Superior temporal gyrus (tissue), 1 donor: ENCODE results near the gene HPS6.
"Not testable (repeated sequence)": the region's sequence is repeated elsewhere in the genome, so short reads cannot be mapped to it uniquely, and the experiment has no call there.

Experiments
- DNase-seq: peaks from one replicate; pipeline ENCODE4 v3.0.0-alpha.2; 2016; ENCODE audit errors: extremely low spot score

Gene HPS6

GRCh38 chr10:102064868-102065560, at the start of gene HPS6:
Gene HPS6 (plus strand): TSS chr10:102065349. CDS start chr10:102065475, 126 bp downstream.
- peak; percentile 81 for DNase-seq

DNA sequence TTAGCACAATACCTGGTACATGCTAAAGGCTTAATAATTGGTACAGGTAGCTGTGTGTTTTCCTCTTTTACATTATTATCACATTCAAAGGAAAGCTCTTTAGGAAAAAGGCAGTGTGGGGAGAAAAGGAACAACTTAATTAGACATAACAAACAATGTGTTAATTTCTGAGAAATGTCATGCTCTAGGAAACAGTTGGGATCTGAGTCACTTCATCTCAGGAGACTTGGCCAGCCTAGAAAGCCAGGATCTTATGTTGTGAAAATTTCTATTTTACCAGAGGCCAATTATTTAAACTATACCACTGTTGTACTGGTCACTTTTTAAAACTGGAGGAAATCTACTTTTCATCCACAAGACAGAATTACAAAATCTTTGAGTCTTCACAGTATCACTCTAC, 48.7 kb upstream of the HPS6 start:
- no peak for DNase-seq

DNA sequence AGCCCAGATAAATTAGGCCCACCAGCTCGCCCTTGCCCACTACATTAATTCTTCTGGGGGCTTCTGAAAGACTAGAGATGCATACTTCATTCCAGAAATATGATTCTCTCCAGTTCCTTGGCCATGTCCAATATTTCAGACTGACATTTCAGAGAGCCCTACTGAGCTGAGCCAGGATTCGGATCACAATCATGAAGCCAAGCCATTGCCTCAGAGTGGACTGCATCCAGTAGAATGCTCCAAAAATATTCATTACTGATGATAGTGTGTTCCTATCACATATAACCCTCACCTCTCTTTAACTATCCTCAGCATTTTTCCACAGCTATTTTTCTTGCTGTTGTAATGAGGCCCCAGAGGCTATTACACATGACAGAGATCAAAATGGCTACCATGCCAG, 47.9 kb upstream of the HPS6 start:
- no peak for DNase-seq

DNA sequence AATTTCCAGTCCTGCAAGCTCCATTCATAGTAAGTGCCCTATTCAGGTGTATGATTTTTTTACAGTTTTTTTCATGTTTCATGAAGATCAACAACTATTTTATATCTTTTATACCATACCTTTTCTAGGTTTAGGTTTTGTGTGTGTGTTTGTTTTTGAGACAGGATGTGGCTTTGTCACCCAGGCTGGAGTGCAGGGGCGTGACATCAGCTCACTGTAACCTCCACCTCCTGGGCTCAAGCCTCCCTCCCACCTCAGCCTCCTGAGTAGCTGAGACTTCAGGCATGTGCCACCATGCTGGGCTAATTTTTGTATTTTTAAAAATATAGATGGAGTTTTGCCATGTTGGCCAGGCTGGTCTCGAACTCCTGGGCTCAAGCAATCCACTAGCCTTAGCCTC, 44.2 kb upstream of the HPS6 start:
- no peak for DNase-seq

- no peak for DNase-seq
These were observed 40.4 kb upstream of the HPS6 start for GRCh38 chr10:102024799-102025198.

DNA sequence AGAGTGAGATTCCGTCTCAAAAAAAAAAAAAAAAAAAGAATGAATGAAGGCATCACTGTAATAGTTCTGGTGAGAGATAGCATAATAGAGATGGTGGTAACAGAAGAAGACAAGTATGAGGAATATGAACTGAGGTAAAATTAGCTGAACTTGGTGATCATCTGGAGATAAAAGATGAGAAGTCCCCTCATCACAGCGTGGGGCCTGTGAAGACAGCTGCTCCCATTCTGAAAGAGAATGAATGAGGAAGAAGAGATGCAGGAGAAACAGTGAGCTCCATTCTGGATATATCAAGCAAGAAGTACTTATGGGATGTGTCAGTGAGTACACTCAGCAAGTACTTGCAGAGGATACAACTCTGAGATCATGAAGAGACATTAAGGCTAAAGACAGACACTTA, 37.9 kb upstream of the HPS6 start:
- no peak for DNase-seq

DNA sequence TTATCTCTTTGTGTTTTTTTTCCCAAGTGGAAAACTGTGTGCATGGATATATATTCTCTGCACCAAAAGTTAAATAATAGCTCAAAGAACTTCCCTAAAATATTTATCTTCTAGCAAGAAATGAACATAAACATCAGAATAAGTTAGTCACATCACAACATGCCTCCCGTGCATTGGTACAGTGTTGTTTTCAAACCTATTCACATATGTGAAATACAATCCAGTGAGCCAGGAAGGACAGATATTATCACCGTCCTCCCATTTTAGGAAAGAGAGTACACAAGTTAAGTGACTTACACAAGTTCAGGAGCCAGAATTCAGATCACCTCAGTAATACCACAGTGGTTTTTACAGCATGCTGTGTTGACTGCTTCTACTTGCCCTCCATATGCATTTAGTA, 31.4 kb upstream of the HPS6 start:
- no peak for DNase-seq

- not testable (repeated sequence) for DNase-seq
These were observed 29.3 kb upstream of the HPS6 start for GRCh38 chr10:102035807-102036206.

DNA sequence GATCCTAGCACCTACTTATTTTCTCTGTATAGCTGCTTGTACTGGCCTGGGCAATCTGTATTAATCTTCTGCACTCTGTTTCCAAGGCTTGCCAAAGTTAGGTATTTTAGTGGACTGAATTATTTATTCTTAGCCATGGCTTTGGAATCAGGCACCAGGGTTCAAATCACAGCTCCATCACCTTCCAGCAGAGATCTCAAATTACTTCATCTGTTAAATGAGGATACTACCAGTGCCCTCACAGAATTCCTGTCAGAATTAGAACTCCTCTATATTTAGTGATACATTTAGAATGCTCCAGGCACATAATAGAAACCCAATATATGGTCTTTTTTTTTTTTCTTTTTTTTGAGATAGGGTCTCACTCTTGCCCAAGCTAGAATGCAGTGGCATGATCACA, 26.7 kb upstream of the HPS6 start:
- DNase-seq = no peak

GRCh38 chr10:102040305-102041050, 24.7 kb upstream of the HPS6 start:
- no peak for DNase-seq

- no peak for DNase-seq
These were observed 19.9 kb upstream of the HPS6 start for GRCh38 chr10:102045292-102045691.

- no peak for DNase-seq
These were observed 19.1 kb upstream of the HPS6 start for GRCh38 chr10:102046095-102046494.

DNA sequence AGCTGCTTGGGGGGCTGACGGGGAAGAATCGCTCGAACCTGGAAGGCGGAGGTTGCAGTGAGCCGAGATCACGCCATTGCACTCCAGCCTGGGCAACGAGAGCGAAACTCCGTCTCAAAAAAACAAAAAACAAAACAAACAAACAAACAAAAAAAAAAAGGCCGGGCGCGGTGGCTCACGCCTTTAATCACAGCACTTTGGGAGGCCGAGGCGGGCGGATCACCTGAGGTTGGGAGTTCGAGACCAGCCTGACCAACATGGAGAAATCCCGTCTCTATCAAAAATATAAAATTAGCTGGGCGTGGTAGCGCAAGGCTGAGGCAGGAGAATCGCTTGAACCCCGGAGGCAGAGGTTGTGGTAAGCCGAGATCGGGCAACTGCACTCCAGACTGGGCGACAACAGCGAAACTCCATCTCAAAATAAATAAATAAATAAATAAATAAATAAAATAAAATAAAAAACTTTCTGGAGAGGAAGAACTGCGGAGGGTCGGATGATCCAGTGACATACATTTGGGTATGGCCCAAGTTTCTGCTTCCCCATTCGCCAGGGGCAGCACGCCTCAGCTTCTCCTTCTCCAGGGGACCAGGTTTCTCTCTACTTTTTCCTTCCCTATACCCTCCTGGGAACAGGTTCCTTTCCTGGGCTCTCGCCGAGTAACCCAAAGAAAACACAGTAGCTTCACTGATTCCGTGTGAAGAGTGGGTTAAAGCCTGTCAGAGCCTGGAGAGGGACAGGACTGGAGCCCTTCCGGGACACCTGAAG, 10.1 kb upstream of the HPS6 start:
- not testable (repeated sequence) for DNase-seq

DNA sequence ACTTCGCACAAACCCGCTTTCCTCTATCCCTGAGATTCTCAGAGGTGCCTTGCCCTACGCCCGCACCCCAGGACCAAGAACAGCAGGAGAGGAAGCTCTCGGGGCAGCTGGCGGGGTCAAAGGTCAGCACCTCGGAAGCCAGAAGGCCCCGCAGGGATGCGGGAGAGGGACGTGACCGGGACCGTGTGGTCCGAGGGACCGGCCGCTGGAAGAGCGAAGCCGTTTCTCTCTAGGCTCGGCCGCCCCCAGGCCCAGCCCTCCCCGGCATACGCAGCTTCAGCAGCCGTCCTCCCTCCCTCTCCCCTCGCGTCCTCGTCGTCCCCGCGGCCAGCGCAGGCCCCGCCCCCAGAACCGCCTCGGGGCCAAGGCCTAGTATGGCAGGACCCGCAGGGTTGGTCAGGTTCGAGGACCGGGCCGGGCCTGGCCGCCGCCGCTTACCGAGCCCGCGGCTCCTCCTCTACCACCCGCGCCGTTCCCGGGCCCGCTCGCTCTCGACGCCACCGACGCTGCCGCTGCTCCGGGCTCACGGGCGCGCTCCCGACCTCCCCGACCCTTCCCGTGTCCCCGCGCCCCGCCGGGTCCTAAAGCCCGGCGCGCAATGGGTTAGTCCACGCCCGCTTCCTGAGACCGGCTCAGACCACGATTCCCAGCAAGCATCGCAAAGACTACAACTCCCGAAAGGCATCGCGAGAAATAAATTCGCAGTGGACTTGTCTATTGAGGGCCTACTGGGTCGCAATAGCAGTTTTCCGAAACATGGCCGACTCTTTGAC, 9.3 kb upstream of the HPS6 start, which contains the start of gene ARMH3:
ARMH3 (minus strand) TSS at position 527 of the 773 bp plus-strand sequence. CDS start 16,059 bp downstream, outside the sequence.
- DNase-seq = peak; percentile 99

- no peak for DNase-seq
These were observed 5.2 kb upstream of the HPS6 start for GRCh38 chr10:102059987-102060386.

DNA sequence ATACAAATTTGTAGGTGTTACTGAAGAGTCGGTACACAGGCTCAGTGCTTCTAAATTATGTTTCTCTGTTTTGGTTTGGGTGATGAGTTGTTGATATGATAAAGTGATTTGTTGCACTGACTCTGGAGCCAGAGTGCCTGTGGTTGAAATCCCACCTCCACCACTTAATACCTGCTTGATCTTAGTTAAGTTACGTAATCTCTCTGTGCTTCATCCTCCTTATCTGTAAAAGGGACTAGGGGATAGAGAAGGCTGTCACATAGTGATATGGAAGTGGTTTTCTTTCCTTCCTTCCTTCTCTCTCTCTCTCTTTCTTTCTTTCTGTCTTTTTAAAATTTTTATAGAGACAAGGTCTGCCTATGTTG, 664 bp upstream of the HPS6 start:
- DNase-seq = no peak

DNA sequence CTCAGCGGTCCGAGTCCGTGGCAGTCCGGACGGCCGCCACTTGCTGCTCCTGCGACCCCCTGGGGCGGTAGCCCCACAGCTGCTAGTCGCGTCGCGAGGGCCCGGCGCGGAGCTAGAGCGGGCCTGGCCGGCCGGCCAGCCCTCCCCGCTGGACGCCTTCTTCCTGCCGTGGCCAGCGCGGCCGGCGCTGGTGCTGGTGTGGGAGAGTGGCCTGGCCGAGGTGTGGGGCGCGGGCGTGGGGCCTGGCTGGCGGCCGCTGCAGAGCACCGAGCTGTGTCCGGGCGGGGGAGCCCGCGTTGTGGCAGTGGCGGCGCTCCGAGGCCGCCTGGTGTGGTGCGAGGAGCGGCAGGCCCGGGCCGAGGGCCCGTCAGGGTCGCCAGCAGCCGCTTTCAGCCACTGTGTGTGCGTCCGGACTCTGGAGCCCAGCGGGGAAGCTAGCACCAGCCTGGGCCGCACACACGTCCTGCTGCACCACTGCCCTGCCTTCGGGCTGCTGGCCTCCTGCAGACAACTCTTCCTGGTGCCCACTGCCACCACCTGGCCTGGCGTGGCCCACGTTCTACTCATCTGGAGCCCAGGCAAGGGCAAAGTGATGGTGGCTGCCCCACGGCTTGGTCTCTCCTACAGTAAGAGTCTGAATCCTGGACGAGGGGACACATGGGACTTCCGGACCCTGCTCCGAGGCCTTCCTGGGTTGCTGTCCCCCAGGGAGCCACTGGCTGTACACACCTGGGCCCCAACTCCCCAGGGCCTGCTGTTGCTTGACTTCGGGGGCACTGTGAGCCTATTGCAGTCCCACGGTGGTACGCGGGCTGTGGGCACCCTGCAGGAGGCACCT, 631 bp downstream of the HPS6 start:
- no peak for DNase-seq

DNA sequence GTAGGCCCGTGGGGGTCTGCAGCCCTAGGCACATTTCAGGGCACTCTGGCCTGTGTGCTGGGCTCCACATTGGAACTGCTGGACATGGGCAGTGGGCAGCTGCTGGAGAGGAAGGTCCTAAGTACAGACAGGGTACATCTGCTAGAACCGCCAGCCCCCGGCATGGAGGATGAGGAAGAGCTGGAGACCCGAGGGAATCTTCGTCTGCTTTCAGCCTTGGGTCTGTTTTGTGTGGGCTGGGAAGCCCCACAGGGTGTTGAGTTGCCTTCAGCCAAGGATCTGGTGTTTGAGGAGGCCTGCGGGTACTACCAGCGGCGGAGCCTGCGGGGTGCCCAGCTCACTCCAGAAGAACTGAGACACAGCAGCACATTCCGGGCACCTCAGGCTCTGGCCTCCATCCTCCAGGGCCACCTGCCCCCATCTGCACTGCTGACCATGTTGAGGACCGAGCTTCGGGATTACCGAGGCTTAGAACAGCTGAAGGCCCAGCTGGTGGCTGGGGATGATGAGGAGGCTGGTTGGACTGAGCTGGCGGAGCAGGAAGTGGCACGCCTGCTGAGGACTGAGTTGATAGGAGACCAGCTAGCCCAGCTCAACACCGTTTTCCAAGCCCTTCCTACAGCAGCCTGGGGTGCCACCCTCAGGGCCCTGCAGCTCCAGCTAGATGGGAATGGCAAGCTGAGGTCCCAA, 1.4 kb downstream of the HPS6 start:
- no peak for DNase-seq

DNA sequence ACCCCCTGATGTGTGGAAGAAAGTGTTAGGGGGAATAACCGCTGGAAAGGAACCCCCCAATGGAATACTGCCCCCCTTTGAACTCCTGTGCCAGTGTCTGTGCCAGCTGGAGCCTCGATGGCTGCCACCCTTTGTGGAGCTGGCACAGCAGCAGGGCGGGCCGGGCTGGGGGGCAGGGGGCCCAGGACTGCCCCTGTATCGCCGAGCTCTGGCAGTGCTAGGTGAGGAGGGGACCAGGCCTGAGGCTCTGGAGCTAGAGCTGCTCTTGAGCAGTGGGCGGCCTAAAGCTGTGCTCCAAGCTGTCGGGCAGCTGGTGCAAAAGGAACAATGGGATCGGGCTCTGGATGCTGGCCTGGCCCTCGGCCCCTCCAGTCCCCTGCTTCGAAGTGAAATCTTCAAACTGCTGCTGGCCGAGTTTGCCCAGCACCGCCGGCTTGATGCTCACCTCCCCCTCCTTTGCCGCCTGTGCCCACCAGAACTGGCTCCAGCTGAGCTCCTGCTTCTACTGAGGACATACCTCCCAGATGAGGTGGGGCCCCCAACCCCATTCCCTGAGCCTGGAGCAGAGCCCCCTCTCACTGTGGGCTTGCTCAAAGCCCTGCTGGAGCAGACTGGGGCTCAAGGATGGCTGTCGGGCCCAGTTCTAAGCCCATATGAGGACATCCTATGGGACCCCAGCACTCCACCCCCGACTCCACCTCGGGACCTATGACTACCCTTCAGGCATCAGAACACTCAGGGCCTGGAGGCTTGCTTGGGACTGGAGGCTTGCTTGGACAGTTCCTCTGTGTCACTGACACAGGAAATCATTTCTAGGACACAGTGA, 2.2 kb downstream of the HPS6 start:
- no peak for DNase-seq
